GM21526 (cell line): Measurements from ENCODE around the gene RAC2.
"Not testable (repeated sequence)": the region's sequence is repeated elsewhere in the genome, so short reads cannot be mapped to it uniquely, and the experiment has no call there.

Source experiments
- ATAC-seq: cut with Tn5 transposase; IDR thresholded peaks from one replicate; pipeline ENCODE4 v1.9.1; 2021; ENCODE audit warnings: moderate library complexity; ENCODE audit not compliant: unreplicated experiment, low FRiP score

RAC2 gene

DNA sequence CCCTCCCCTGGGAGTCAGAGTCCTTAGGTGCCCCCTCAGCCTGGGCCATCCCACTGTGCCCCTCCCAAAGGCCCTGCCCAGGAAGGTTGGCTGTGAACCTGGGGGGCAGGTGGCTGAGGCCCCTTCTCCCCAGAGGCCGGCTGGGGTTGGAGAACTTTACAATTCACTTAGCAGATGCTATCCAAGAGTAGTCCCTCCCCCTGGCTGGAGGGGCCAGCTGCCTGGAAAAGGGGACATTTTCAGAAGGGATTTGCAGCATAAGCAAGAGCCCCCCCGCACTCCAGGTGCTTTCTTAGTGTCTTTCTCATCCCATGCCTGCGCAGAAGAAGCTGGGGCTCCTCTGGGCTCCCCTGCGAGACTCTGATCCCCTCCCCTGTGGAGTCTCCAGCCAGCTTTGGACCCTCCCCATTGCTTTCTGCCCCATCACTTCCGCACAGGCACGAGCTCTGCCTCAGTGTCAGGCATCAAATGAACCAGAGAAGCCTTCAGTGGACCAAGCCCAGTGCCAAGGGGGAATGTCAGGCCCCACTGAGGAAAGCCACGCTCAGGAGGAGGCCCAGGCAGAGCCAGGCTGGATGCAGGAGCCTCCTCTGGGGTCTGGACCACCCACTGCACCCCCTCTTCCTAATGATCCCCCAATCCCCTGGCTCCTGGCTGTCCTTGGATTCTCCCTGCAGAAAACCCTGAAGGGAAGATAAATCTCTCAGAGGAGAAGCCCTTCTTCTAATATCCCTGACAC lies 35.5 kb downstream of the RAC2 start:
- ATAC-seq: no peak

- no peak for ATAC-seq
Measured at GRCh38 chr22:37207981-37208380, 36.1 kb downstream of the RAC2 start.

GRCh38 chr22:37206841-37207821 lies 36.9 kb downstream of the RAC2 start:
- no peak for ATAC-seq

DNA sequence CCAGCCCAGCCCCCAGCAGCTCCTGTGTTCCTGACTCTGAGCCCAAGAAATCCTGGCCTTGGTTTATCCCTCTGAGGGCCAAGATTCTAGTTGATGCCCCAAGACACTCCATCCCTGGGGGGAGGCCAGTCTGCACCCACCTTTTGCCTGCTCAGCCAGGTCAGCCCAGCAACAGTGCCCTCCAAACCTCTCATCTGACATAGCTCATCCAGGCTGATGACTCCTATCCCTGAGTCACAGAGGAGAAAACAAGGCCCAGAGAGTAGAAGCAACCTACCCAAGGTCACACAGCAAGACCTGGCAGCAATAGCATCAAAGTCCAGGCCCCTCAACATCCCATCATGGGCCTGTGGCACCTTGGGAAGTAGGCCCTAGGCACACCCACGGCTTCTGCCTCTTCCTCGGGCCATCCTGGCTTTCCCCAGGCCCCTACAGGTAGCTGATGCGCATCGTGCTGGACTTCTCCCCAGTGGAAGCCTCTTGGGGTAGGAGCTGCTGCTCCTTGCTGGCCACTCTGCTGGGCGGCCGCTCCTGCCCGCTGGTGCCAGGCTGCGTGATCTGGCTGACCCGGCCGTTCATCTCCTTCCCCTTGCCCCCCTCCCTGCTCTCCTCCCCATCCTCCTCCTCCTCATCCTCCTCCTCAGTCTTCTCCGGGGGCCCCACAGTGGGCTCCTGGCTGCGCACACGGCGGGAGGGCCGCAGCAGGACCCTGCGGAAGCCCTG lies 37.8 kb downstream of the RAC2 start:
- no peak for ATAC-seq

- no peak for ATAC-seq
Measured at GRCh38 chr22:37205046-37205445, 39.0 kb downstream of the RAC2 start.

GRCh38 chr22:37204045-37204655 lies 39.9 kb downstream of the RAC2 start:
- ATAC-seq: no peak

DNA sequence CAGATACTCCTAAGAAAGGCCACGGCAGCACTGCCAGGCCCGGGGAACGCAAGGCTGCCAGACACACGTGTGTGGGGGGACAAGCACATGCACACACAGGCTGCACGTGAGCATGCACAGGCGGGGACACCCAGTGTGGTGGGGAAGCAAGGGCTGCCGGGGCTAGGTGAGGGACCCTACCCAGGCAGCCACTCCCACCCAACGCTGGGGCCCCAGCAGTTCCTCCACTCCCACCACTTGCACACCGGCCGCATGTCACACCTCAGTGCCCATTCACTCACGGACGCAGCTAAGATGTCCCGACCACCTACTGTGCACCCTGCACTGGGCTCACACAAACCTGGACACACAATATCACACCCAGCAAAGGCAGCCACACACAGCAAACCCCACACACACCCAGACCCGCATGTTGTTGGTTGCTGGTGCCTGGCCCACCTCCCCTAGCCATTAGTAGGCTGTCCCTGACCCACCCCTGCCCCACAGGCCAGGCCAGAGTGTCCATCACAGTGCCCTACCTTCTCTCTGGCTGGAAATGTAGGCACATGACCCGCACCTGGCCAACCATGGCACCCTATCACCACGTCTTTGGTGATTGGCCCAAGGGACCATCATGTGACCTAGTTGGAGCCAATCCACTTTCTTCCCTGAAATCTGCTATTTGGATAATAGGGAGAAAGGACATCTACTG lies 40.6 kb downstream of the RAC2 start:
- ATAC-seq: no peak

DNA sequence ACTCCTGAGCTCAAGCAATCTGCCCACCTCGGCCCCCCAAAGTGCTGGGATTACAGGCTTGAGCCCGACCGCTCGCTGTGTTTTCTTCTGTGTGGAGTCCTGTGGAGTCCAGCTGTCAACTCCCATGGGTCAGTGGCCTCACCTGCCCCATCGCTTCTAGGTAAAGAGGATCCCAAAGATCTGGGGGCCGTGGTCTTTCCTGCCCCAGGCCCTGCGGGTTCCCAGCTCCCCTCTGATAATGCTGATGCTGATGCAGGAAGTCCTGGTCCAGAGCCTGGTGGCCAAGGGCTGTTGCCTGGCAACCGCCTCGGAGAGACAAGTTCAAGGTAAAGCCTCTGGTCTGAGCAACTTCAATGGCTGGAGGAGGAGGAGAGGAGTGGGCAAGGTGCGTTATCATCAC lies 41.4 kb downstream of the RAC2 start:
- no peak for ATAC-seq

GRCh38 chr22:37202001-37202555 lies 42.0 kb downstream of the RAC2 start:
- ATAC-seq: no peak

DNA sequence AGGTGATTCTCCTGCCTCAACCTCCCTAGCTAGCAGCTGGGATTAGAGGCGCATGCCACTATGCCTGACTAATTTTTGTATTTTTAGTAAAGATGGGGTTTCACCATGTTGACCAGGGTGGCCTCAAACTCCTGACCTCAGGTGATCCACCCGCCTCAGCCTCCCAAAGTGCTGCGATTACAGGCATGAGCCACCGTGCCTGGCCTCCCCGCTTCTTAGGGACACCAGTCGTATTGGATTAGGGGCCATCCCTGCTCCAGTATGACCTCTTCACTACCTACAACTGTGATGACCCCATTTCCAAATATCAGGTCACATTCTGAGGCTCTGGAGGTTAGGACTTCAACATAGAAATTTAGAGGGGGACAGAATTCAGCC lies 42.6 kb downstream of the RAC2 start:
- not testable (repeated sequence) for ATAC-seq

DNA sequence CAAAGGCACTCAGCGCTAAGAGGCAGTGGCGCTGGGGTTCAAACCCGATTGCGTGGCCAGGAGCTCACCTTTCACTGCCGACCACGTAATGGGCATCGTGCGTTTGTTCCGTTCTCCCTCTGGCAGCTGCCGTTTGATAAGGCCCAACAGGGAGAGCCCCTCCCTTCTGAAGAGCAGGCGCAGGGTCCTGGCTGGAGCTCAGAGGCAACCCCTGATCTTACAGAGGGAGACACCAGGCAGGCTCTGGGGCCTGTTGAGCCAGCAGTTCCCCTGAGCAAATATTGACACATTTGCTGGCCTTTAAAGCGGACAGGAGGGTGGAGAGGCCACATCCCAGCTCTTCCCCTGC lies 44.3 kb downstream of the RAC2 start:
- no peak for ATAC-seq

DNA sequence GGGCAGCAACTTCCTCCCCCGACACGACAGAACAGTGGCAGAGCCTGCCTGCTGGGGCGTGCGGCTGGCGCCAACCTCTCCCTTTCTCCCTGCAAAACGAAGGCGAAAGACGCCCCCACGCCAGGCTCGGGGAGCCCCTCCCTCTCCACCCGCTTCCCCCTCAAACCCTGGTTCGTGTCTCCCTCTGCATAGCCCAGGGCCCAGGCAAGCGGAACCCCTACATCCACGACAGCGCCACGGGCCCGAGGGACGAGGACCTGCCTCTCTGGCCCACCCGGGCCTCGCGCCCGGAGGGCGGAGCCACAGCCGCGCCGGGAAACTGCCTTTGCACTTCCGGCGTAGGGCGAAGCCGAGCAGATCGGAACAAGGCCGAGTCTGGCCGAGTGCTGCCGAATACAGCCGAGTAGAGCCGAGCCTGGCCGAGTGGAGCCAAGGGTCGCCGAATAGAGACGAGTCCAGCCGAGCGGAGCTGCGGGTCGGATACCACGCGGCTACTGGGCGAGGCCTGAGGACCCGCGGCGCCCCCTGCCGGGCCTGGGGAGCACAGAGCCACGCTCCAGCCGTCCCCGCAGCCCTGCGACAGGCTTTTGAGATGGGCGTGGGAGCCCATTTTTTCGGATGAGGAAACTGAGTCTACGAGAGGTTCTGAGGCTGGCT lies 44.8 kb downstream of the RAC2 start:
- peak; percentile 76 for ATAC-seq

DNA sequence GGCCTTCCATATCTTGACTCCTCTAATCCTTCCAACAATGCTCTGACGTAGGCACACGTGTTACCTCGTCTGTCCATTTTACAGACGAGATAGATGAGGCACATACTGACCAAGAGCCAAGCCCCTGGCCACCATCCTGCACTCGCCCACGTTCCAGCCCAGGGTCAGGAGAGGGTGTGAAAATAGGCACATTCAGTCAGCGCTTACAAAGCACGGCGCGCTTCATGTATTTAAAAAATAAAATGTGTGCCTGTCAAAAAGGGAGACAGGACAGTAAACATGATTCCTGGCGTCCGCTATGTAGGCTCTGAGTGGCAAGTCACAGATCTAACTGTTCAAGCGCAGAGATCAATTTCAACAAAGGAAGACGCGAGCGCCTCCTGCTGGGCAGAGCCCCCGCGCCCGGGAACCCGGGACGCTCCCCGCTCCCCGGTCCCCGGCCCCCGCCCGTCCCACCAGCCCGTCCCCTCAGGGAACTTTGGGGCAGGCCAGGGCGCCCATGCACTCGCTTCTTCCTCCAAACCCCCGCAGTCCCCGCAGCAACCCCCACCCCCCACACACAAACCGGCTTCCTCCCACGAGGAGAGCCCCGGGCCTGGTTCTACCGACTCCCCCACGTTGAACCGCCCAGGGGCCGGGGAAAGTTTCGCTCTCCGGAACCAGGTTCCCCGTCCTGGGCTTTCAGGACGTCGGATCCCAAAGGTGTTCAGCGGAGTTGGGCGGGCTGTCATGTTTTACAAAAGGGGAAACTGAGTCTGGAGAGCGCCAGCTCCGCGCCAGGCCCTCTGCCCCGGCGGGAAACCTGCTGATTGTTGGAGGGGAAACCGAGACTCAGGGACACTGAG lies 45.6 kb downstream of the RAC2 start:
- peak; percentile 25 for ATAC-seq

GRCh38 chr22:37197451-37198257 lies 46.4 kb downstream of the RAC2 start:
- ATAC-seq: no peak

GRCh38 chr22:37196539-37197450 lies 47.3 kb downstream of the RAC2 start:
- no peak for ATAC-seq

DNA sequence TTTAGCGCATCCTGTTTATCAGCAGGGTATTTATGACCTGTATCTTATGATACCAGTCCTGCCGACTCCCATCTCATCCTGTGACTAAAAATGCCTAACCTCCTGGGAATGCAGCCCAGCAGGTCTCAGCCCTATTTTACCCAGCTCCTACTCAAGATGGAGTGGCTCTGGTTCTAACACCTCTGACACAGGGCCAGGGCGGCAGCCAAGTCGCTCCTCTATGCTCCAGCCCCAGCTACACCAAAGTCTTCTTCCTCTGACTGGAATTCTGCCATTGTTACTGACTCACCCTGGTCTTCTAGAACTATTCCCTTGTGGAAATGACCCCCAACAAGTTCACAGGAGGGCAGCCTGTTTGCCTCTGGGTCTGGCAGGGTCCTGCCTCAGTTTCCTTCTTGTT lies 48.1 kb downstream of the RAC2 start:
- ATAC-seq: no peak

DNA sequence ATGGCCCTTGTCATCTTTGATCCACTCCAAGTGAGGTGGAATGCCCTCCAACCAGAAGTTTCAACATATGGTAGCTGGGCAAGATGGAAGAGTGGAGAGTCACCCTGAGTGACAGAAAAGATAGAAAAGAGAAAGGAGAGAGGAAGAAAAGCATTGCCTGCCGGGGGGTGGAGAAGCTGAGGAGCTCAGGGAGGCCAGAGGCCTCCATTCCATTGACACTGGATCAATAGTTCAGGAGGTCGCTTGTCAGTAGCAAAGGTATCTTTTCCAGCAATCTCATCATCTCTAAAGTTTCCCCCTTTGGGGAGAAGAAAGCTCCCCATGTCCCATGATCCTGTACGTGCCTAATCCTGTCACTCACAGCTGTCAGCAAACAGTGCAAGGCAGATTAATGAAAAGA lies 49.3 kb downstream of the RAC2 start:
- no peak for ATAC-seq
